Activated CD8-positive, alpha-beta memory T cell treated with anti-CD3 and anti-CD28 coated beads for 4 hours (primary cell): ENCODE data around the gene NOTCH3.

Experiments
- DNase-seq, 2 donors: peaks; one replicate each; pipeline ENCODE4 v3.0.0-alpha.2; 2020; ENCODE audit warnings: low read depth in 2 of 2

Gene NOTCH3

GRCh38 chr19:15196360-15197005, 4.3 kb downstream of the NOTCH3 start:
- no peak for DNase-seq

GRCh38 chr19:15195371-15196334, 5.1 kb downstream of the NOTCH3 start:
- no peak for DNase-seq

- DNase-seq = no peak
Measured at GRCh38 chr19:15194938-15195337, 5.9 kb downstream of the NOTCH3 start.

- DNase-seq = no peak
Measured at GRCh38 chr19:15191982-15192381, 8.8 kb downstream of the NOTCH3 start.

- no peak for DNase-seq
Measured at GRCh38 chr19:15191514-15191913, 9.3 kb downstream of the NOTCH3 start.

- DNase-seq = no peak
Measured at GRCh38 chr19:15188851-15189250, 11.9 kb downstream of the NOTCH3 start.

- DNase-seq = no peak
Measured at GRCh38 chr19:15187026-15188007, 13.5 kb downstream of the NOTCH3 start.

GRCh38 chr19:15185188-15185587, 15.6 kb downstream of the NOTCH3 start:
- DNase-seq = no peak

- DNase-seq = no peak
Measured at GRCh38 chr19:15184776-15185175, 16.0 kb downstream of the NOTCH3 start.

GRCh38 chr19:15181394-15181793, 19.4 kb downstream of the NOTCH3 start:
- DNase-seq = no peak

- DNase-seq = no peak
Measured at GRCh38 chr19:15180451-15181390, 20.1 kb downstream of the NOTCH3 start.

- DNase-seq = no peak
Measured at GRCh38 chr19:15178629-15179308, 22.0 kb downstream of the NOTCH3 start.

GRCh38 chr19:15177269-15178116, 23.3 kb downstream of the NOTCH3 start:
- peak; percentile 54 to 70 for DNase-seq

- DNase-seq = no peak
Measured at GRCh38 chr19:15175609-15176008, 25.2 kb downstream of the NOTCH3 start.

GRCh38 chr19:15173746-15174404, 26.9 kb downstream of the NOTCH3 start:
- DNase-seq = no peak

GRCh38 chr19:15170345-15170744, 30.4 kb downstream of the NOTCH3 start:
- no peak for DNase-seq

GRCh38 chr19:15169541-15170285, 31.1 kb downstream of the NOTCH3 start:
- no peak for DNase-seq

- DNase-seq = no peak
Measured at GRCh38 chr19:15166700-15167099, 34.1 kb downstream of the NOTCH3 start.
